NCI-H446 treated with DMSO at 0.1 percent for 48 hours (cell line): ENCODE measurements around the gene TFIP11.

Experiments used
- DNase-seq: peaks from one replicate; lab custom pipeline; 2025; lab: John Stamatoyannopoulos, UW

Gene TFIP11

GRCh38 chr22:26503758-26504157 is 8.5 kb downstream of the TFIP11 start:
- no peak for DNase-seq

GRCh38 chr22:26502688-26503561 is 9.3 kb downstream of the TFIP11 start:
- DNase-seq = no peak

- DNase-seq = no peak
Measured at GRCh38 chr22:26501996-26502395, 10.3 kb downstream of the TFIP11 start.

GRCh38 chr22:26499188-26499703 is 13.0 kb downstream of the TFIP11 start:
- no peak for DNase-seq

- no peak for DNase-seq
Measured at GRCh38 chr22:26496456-26496855, 15.8 kb downstream of the TFIP11 start.

GRCh38 chr22:26494506-26494905 is 17.8 kb downstream of the TFIP11 start:
- DNase-seq = no peak

- DNase-seq = no peak
Measured at GRCh38 chr22:26492220-26492619, 20.1 kb downstream of the TFIP11 start.

GRCh38 chr22:26489447-26490036 is 22.7 kb downstream of the TFIP11 start:
- no peak for DNase-seq

GRCh38 chr22:26487996-26488395 is 24.3 kb downstream of the TFIP11 start:
- no peak for DNase-seq

GRCh38 chr22:26486394-26486793 is 25.9 kb downstream of the TFIP11 start:
- DNase-seq = no peak

GRCh38 chr22:26485806-26486390 is 26.4 kb downstream of the TFIP11 start:
- DNase-seq = no peak

GRCh38 chr22:26485013-26485412 is 27.3 kb downstream of the TFIP11 start:
- no peak for DNase-seq

GRCh38 chr22:26484360-26484706 is 27.9 kb downstream of the TFIP11 start:
- no peak for DNase-seq

GRCh38 chr22:26483439-26484359 is 28.6 kb downstream of the TFIP11 start, which contains the start of the genes HPS4 and SRRD:
TSS of gene HPS4 (minus strand) at chr22:26483783. CDS start at chr22:26481762, 2,021 bp downstream.
TSS of gene SRRD (plus strand) at chr22:26483877. CDS start at chr22:26483891, 14 bp downstream.
- peak; percentile 75 for DNase-seq

- DNase-seq = no peak
Measured at GRCh38 chr22:26483043-26483438, 29.2 kb downstream of the TFIP11 start.

GRCh38 chr22:26482161-26482560 is 30.1 kb downstream of the TFIP11 start:
- no peak for DNase-seq

- DNase-seq = no peak
Measured at GRCh38 chr22:26481694-26482093, 30.6 kb downstream of the TFIP11 start.

- no peak for DNase-seq
Measured at GRCh38 chr22:26481112-26481693, 31.1 kb downstream of the TFIP11 start.

- no peak for DNase-seq
Measured at GRCh38 chr22:26480611-26480932, 31.7 kb downstream of the TFIP11 start.

- DNase-seq = no peak
Measured at GRCh38 chr22:26479792-26480610, 32.3 kb downstream of the TFIP11 start.
